D721Med (cell line): ENCODE results near the gene ZCCHC7.
"Not testable (repeated sequence)": the region's sequence is repeated elsewhere in the genome, so short reads cannot be mapped to it uniquely, and the experiment has no call there.

Source experiments
- DNase-seq: peaks from one replicate; pipeline ENCODE4 v3.0.0; 2011; ENCODE audit warnings: low spot score; ENCODE audit not compliant: insufficient read length
- FAIRE-seq: peaks from 2 replicates; lab custom pipeline; 2011; peaks lifted over from hg19 to GRCh38; lab: Jason Lieb, UNC
- CTCF ChIP-seq: IDR thresholded peaks from 2 replicates; pipeline ENCODE4 v1.5.1; 2012; ENCODE audit warnings: mild to moderate bottlenecking, control low read depth; ENCODE audit not compliant: insufficient read depth; ENCODE audit errors: missing control alignments

ZCCHC7 gene

GRCh38 chr9:37290366-37290939 is 170.1 kb downstream of the ZCCHC7 start:
- no peak for TF ChIP-seq CTCF
- DNase-seq (no peak), FAIRE-seq (no peak)

- no peak for DNase-seq
- no peak for FAIRE-seq
- no peak for TF ChIP-seq CTCF
These were observed 170.6 kb downstream of the ZCCHC7 start for GRCh38 chr9:37290940-37291485.

- not testable (repeated sequence) for FAIRE-seq, DNase-seq
These were observed 171.4 kb downstream of the ZCCHC7 start for GRCh38 chr9:37291612-37292238.

GRCh38 chr9:37292896-37293295 is 172.5 kb downstream of the ZCCHC7 start:
- FAIRE-seq (peak; percentile 16), DNase-seq (no peak)
- TF ChIP-seq CTCF, result no peak

GRCh38 chr9:37293664-37294524 is 173.5 kb downstream of the ZCCHC7 start:
- FAIRE-seq (no peak), DNase-seq (peak; percentile 26)
- no peak for TF ChIP-seq CTCF

- FAIRE-seq (no peak), DNase-seq (no peak)
- TF ChIP-seq CTCF, result no peak
These were observed 174.8 kb downstream of the ZCCHC7 start for GRCh38 chr9:37295178-37295577.

- FAIRE-seq, result no peak
- DNase-seq, result no peak
- no peak for TF ChIP-seq CTCF
These were observed 175.4 kb downstream of the ZCCHC7 start for GRCh38 chr9:37295796-37296195.
